Mammary epithelial cell (primary cell): ENCODE data around the gene EPN3.

Experiments used
- EZH2 ChIP-seq: IDR thresholded peaks from 2 replicates; pipeline ENCODE4 v1.6.1; 2012; ENCODE audit warnings: low read length, inconsistent platforms, borderline replicate concordance
- TF ChIP-seq, protein P1 (sequence below), 2 donors: IDR thresholded peaks in 1 of 2; conservative IDR thresholded peaks in 1 of 2; 2 replicates each; pipeline ENCODE4 v1.5.1; 2011 to 2012; ENCODE audit warnings: inconsistent platforms in 2 of 2, low read length in 2 of 2, mild to moderate bottlenecking in 2 of 2, control low read depth in 1 of 2, low read depth in 1 of 2; ENCODE audit not compliant: insufficient read depth in 1 of 2; ENCODE audit errors: extremely low read depth in 1 of 2

DNA sequence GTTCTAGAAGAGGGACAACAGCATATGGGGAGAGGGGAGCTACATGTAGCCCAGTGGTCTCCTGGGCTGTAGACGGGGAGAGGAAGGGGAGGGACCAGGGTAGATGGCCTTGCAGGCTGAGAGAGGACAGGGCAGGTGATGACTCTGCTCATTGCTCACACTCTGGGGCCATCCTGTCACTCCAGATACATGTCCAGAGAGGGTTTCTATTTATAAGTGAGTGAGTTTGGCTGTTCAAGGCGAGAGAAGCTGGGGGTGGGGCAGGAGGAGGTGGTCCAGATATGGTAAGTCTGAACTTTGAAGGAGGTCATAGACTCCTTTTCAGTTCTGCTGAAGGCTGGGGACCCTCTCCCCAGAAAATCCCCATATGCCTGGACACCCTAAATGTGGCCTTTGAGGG, 50.2 kb downstream of the EPN3 start:
- TF ChIP-seq, protein P1, sequence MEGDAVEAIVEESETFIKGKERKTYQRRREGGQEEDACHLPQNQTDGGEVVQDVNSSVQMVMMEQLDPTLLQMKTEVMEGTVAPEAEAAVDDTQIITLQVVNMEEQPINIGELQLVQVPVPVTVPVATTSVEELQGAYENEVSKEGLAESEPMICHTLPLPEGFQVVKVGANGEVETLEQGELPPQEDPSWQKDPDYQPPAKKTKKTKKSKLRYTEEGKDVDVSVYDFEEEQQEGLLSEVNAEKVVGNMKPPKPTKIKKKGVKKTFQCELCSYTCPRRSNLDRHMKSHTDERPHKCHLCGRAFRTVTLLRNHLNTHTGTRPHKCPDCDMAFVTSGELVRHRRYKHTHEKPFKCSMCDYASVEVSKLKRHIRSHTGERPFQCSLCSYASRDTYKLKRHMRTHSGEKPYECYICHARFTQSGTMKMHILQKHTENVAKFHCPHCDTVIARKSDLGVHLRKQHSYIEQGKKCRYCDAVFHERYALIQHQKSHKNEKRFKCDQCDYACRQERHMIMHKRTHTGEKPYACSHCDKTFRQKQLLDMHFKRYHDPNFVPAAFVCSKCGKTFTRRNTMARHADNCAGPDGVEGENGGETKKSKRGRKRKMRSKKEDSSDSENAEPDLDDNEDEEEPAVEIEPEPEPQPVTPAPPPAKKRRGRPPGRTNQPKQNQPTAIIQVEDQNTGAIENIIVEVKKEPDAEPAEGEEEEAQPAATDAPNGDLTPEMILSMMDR (conservative IDR thresholded peaks at IDR 0.05 in 1 of 2, IDR thresholded peaks at IDR 0.05 in 1 of 2; ENCODE audit: extremely low read depth in 1 of 2, insufficient read depth in 1 of 2, low read depth in 1 of 2, low read length in 2 of 2): no peak
- no peak for TF ChIP-seq EZH2
